Measurements from ENCODE around the gene FOXA3.

DNA sequence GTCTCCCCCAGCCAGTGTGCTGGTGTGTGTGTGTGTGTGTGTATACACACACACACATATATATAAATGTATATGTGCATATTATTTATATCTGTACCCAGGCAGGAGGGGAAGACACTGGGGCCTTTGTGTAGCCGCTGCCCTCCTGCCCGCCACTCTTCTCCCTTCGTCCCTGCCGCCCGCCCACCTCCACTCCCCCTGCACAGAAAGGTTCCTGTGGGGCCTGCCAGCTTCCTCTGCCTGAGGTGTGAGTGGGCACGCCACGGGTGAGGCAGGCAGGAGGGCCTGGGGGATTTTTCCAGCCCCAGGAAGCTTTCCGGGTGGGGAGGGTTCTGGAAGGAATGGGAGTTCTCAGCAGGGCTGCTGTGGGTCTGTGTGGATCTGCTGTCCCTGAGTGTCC is 14.9 kb downstream of the FOXA3 start:
- TF ChIP-seq, protein P1, sequence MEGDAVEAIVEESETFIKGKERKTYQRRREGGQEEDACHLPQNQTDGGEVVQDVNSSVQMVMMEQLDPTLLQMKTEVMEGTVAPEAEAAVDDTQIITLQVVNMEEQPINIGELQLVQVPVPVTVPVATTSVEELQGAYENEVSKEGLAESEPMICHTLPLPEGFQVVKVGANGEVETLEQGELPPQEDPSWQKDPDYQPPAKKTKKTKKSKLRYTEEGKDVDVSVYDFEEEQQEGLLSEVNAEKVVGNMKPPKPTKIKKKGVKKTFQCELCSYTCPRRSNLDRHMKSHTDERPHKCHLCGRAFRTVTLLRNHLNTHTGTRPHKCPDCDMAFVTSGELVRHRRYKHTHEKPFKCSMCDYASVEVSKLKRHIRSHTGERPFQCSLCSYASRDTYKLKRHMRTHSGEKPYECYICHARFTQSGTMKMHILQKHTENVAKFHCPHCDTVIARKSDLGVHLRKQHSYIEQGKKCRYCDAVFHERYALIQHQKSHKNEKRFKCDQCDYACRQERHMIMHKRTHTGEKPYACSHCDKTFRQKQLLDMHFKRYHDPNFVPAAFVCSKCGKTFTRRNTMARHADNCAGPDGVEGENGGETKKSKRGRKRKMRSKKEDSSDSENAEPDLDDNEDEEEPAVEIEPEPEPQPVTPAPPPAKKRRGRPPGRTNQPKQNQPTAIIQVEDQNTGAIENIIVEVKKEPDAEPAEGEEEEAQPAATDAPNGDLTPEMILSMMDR (IDR thresholded peaks at IDR 0.05) = no peak
- TF ChIP-seq USF2 (IDR thresholded peaks at IDR 0.05) (no peak), JUNB (IDR thresholded peaks at IDR 0.05) (no peak), CBX8 (IDR thresholded peaks at IDR 0.05) (no peak), SMC3 (IDR thresholded peaks at IDR 0.05) (no peak), ZFP36 (IDR thresholded peaks at IDR 0.05; ENCODE audit: borderline replicate concordance, partially characterized antibody) (no peak), EP300 (IDR thresholded peaks at IDR 0.05) (no peak), POLR2A (IDR thresholded peaks at IDR 0.05; ENCODE audit: low read length) (no peak), CHD2 (IDR thresholded peaks at IDR 0.05; ENCODE audit: low read length, partially characterized antibody) (no peak), JUN (IDR thresholded peaks at IDR 0.05) (no peak)
- TF ChIP-seq, protein P2, sequence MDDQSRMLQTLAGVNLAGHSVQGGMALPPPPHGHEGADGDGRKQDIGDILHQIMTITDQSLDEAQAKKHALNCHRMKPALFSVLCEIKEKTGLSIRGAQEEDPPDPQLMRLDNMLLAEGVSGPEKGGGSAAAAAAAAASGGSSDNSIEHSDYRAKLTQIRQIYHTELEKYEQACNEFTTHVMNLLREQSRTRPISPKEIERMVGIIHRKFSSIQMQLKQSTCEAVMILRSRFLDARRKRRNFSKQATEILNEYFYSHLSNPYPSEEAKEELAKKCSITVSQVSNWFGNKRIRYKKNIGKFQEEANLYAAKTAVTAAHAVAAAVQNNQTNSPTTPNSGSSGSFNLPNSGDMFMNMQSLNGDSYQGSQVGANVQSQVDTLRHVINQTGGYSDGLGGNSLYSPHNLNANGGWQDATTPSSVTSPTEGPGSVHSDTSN (IDR thresholded peaks at IDR 0.05) = no peak
- TF ChIP-seq, protein P3, sequence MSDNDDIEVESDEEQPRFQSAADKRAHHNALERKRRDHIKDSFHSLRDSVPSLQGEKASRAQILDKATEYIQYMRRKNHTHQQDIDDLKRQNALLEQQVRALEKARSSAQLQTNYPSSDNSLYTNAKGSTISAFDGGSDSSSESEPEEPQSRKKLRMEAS (IDR thresholded peaks at IDR 0.05) = no peak
